ENCODE measurements around the gene TUT4. TPM values are rescaled to one million over a fixed set of nuclear protein-coding genes. Genes with fewer than 3 reads are reported as not detected.
"Not testable (repeated sequence)": the region's sequence is repeated elsewhere in the genome, so short reads cannot be mapped to it uniquely, and the experiment has no call there.

Gene TUT4
- total RNA-seq, 2 experiments from 2014 or later: 88.0 to 101 TPM

GRCh38 chr1:52590266-52590665 is 37.4 kb upstream of the TUT4 start:
- ChIA-PET POLR2A (no interaction called here), CTCF (interaction anchor here (0.6 kb wide), 1 partner anchor 469 kb away, joined by 3 read pairs; no protein-coding TSS in a partner anchor)
- no peaks in the 10 kb centered on the region for H3K36me3 Mint-ChIP-seq (ENCODE audit: low read depth)
- no peaks in the 10 kb centered on the region for H3K27me3 Mint-ChIP-seq
- no peaks in the 10 kb centered on the region for H3K9me3 Mint-ChIP-seq
- H3K27ac Mint-ChIP-seq: no peak overlapping the region
- H3K4me3 Mint-ChIP-seq: no peak overlapping the region
- no peak for DNase-seq
- no peaks in the 10 kb centered on the region for H3K4me1 Mint-ChIP-seq

DNA sequence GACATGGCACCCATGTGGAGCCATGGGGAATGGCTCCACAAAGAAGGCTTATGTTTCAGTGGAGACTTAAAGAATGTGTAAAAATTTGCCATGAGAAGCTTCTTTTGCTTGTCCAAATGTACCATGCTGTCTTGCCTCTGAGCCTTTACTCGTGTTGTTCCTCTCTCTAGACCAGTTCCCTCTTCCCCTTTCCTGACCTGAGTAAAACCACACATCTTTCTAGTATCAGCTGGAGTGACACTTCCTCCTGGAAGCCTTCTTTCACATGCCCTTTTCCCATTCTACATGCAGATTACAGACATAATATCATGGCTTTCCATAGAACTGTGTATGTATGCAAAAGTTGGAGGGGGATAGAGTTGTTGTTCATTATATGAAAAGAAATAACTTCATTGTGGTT is 35.6 kb upstream of the TUT4 start:
- no peak overlapping the region for H3K4me3 Mint-ChIP-seq
- POLR2A ChIA-PET: no interaction called here

GRCh38 chr1:52588027-52588426 is 35.1 kb upstream of the TUT4 start:
- Mint-ChIP-seq H3K27me3 (no peaks in the 10 kb centered on the region), H3K9me3 (no peaks in the 10 kb centered on the region), H3K4me3 (no peak overlapping the region), H3K36me3 (ENCODE audit: low read depth) (no peaks in the 10 kb centered on the region), H3K4me1 (no peaks in the 10 kb centered on the region), H3K27ac (no peak overlapping the region)
- CTCF ChIA-PET: no interaction called here
- DNase-seq: no peak
- POLR2A ChIA-PET: no interaction called here

More for the DNA sequence above, 35.6 kb upstream of the TUT4 start:
- H3K27me3 Mint-ChIP-seq: no peaks in the 10 kb centered on the region
- H3K4me1 Mint-ChIP-seq: no peaks in the 10 kb centered on the region
- H3K36me3 Mint-ChIP-seq (ENCODE audit: low read depth): no peaks in the 10 kb centered on the region
- no peak for DNase-seq
- H3K27ac Mint-ChIP-seq: no peak overlapping the region
- CTCF ChIA-PET: no interaction called here
- no peaks in the 10 kb centered on the region for H3K9me3 Mint-ChIP-seq

DNA sequence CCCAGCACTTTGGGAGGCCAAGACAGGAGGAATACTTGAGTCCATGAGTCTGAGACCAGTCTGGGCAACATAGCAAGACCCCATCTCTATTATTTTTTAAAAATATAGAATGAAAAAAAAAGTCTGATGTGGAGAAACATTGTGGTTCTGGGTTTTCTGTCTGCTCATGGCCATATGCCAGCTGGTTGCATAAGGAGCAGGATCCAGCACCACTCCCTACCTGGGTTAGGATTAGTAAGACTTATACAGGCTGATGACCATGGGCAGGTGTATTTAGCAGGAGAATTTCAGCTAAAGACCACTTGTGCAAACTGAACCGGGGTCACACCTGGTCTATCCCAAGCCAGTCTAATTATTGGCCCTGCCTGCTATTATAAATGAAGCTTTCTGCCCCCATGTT is 32.6 kb upstream of the TUT4 start:
- Mint-ChIP-seq H3K36me3 (ENCODE audit: low read depth) (no peaks in the 10 kb centered on the region), H3K4me3 (no peak overlapping the region), H3K9me3 (no peaks in the 10 kb centered on the region), H3K27ac (no peak overlapping the region), H3K27me3 (no peaks in the 10 kb centered on the region), H3K4me1 (no peaks in the 10 kb centered on the region)
- DNase-seq: no peak
- ChIA-PET POLR2A (no interaction called here), CTCF (interaction anchor here (0.6 to 1.0 kb wide), 2 partner anchors 14 to 21 kb away, joined by 3 read pairs; no protein-coding TSS in a partner anchor)

DNA sequence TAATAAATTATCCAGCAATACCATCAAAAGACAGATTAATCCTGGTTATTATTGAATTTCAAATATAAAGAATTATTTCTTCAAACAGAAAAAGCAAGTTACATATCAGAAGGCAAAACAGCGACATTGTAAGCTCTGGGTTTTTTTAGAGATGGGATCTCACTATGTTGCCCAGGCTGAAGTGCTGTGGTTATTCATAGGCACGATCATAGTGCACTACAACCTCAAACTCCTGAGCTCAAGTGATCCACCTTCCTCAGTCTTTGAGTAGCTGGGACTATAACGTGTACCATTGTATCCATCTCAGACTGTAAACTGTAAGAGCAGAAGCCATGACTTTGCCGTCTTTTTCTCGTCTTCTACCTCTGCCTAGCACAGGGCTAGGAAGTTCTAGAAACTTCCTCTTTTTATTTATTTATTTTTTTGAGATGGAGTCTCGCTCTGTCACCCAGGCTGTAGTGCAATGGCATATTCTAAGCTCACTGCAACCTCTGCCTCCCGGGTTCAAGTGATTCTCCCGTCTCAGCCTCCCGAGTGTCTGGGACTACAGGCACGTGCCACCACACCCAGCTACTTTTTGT is 29.3 kb upstream of the TUT4 start:
- DNase-seq: no peak
- POLR2A ChIA-PET: no interaction called here
- H3K36me3 Mint-ChIP-seq (ENCODE audit: low read depth): peaks cover 8% of the 10 kb centered on the region
- CTCF ChIA-PET: no interaction called here
- no peak overlapping the region for H3K27ac Mint-ChIP-seq
- no peaks in the 10 kb centered on the region for H3K27me3 Mint-ChIP-seq
- H3K4me1 Mint-ChIP-seq: peaks cover 12% of the 10 kb centered on the region
- H3K9me3 Mint-ChIP-seq: peaks cover 9% of the 10 kb centered on the region
- H3K4me3 Mint-ChIP-seq: no peak overlapping the region

GRCh38 chr1:52580283-52580682 is 27.4 kb upstream of the TUT4 start:
- H3K27me3 Mint-ChIP-seq: no peaks in the 10 kb centered on the region
- CTCF ChIA-PET: interaction anchor here (0.5 kb wide), 1 partner anchor 9 kb away, joined by 3 read pairs; no protein-coding TSS in a partner anchor
- no peak for DNase-seq
- H3K27ac Mint-ChIP-seq: no peak overlapping the region
- peaks cover 12% of the 10 kb centered on the region for H3K4me1 Mint-ChIP-seq
- H3K36me3 Mint-ChIP-seq (ENCODE audit: low read depth): peaks cover 8% of the 10 kb centered on the region
- no peak overlapping the region for H3K4me3 Mint-ChIP-seq
- POLR2A ChIA-PET: no interaction called here
- peaks cover 9% of the 10 kb centered on the region for H3K9me3 Mint-ChIP-seq

- Mint-ChIP-seq H3K27me3 (no peaks in the 10 kb centered on the region), H3K27ac (peak overlapping the region; percentile 1), H3K4me3 (no peak overlapping the region), H3K4me1 (peaks cover 14% of the 10 kb centered on the region), H3K36me3 (ENCODE audit: low read depth) (peaks cover 8% of the 10 kb centered on the region), H3K9me3 (peaks cover 9% of the 10 kb centered on the region)
- POLR2A ChIA-PET: no interaction called here
- DNase-seq: no peak
- CTCF ChIA-PET: interaction anchor here (0.6 to 1.2 kb wide), 3 partner anchors 27 to 375 kb away, joined by 3 to 5 read pairs (median 4); no protein-coding TSS in a partner anchor
Observed at GRCh38 chr1:52579415-52579814, 26.5 kb upstream of the TUT4 start.

DNA sequence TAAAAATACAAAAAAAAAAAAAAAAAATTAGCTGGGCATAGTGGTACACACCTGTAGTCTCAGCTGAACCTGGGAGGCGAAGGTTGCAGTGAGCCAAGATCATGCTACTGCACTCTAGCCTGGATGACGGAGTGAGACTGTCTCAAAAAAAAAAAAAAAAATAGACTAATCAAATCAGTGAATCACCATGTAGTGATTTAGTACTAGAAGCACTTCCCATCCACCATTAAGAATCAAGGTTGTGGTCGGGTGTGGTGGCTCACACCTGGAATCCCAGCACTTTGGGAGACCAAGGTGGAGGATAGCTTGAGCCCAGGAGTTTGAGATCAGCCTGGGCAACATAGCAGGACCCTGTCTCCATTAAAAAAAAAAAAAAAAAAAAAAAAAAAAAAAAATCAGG is 25.2 kb upstream of the TUT4 start:
- H3K27me3 Mint-ChIP-seq; POLR2A ChIA-PET; DNase-seq; H3K4me3 Mint-ChIP-seq; H3K36me3 Mint-ChIP-seq (ENCODE audit: low read depth); H3K27ac Mint-ChIP-seq; H3K9me3 Mint-ChIP-seq: not testable (repeated sequence)
- CTCF ChIA-PET: interaction anchor here (0.7 kb wide), 1 partner anchor 24 kb away, joined by 7 read pairs; no protein-coding TSS in a partner anchor
- peaks cover 16% of the 10 kb centered on the region for H3K4me1 Mint-ChIP-seq

- POLR2A ChIA-PET: no interaction called here
- Mint-ChIP-seq H3K36me3 (ENCODE audit: low read depth) (peaks cover 8% of the 10 kb centered on the region), H3K4me3 (no peak overlapping the region), H3K9me3 (peaks cover 9% of the 10 kb centered on the region), H3K4me1 (peaks cover 17% of the 10 kb centered on the region), H3K27me3 (no peaks in the 10 kb centered on the region), H3K27ac (no peak overlapping the region)
- no peak for DNase-seq
- CTCF ChIA-PET: interaction anchor here (1.0 kb wide), 2 partner anchors 10 to 39 kb away, joined by 3 read pairs; no protein-coding TSS in a partner anchor
Observed at GRCh38 chr1:52576074-52576473, 23.2 kb upstream of the TUT4 start.

GRCh38 chr1:52574594-52574993 is 21.7 kb upstream of the TUT4 start:
- Mint-ChIP-seq H3K4me1 (peaks cover 17% of the 10 kb centered on the region), H3K27me3 (no peaks in the 10 kb centered on the region)
- POLR2A ChIA-PET: no interaction called here

GRCh38 chr1:52572387-52572786 is 19.5 kb upstream of the TUT4 start:
- H3K27ac Mint-ChIP-seq: peak overlapping the region; percentile 38
- H3K27me3 Mint-ChIP-seq: peaks cover 2% of the 10 kb centered on the region
- H3K4me3 Mint-ChIP-seq: no peak overlapping the region
- H3K9me3 Mint-ChIP-seq: no peaks in the 10 kb centered on the region
- no peak for DNase-seq
- POLR2A ChIA-PET: no interaction called here
- peaks cover 16% of the 10 kb centered on the region for H3K4me1 Mint-ChIP-seq
- no peaks in the 10 kb centered on the region for H3K36me3 Mint-ChIP-seq (ENCODE audit: low read depth)
- CTCF ChIA-PET: no interaction called here

More at GRCh38 chr1:52574594-52574993, 21.7 kb upstream of the TUT4 start:
- Mint-ChIP-seq H3K4me3 (no peak overlapping the region), H3K9me3 (peaks cover 9% of the 10 kb centered on the region), H3K36me3 (ENCODE audit: low read depth) (peaks cover 8% of the 10 kb centered on the region), H3K27ac (no peak overlapping the region)
- DNase-seq: no peak
- CTCF ChIA-PET: interaction anchor here (1.9 kb wide), 1 partner anchor 21 kb away, joined by 5 read pairs; the partner anchor contains the start of gene TUT4

DNA sequence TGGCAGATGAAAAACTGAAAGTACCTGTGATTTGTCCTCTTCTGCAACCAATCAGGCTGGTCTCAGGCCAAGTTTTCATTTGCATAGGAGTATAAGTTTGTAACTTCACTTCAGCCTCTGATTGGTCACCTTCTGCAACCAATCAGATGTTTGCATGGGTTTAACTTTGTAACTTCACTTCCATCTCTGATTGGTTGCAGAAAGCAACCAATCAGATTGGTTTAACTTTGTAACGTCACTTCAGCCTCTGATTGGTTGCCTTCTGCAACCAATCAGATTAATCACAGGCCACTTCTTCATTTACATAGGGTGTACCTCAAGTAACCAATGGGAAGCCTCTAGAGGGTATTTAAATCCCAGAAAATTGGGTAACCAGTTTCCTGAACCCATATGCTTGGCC is 18.9 kb upstream of the TUT4 start:
- no peak overlapping the region for H3K4me3 Mint-ChIP-seq
- POLR2A ChIA-PET: no interaction called here
- peak; percentile 9 for DNase-seq
- peaks cover 2% of the 10 kb centered on the region for H3K27me3 Mint-ChIP-seq
- H3K4me1 Mint-ChIP-seq: peaks cover 16% of the 10 kb centered on the region
- no peak overlapping the region for H3K27ac Mint-ChIP-seq
- no peaks in the 10 kb centered on the region for H3K36me3 Mint-ChIP-seq (ENCODE audit: low read depth)
- CTCF ChIA-PET: no interaction called here
- no peaks in the 10 kb centered on the region for H3K9me3 Mint-ChIP-seq

DNA sequence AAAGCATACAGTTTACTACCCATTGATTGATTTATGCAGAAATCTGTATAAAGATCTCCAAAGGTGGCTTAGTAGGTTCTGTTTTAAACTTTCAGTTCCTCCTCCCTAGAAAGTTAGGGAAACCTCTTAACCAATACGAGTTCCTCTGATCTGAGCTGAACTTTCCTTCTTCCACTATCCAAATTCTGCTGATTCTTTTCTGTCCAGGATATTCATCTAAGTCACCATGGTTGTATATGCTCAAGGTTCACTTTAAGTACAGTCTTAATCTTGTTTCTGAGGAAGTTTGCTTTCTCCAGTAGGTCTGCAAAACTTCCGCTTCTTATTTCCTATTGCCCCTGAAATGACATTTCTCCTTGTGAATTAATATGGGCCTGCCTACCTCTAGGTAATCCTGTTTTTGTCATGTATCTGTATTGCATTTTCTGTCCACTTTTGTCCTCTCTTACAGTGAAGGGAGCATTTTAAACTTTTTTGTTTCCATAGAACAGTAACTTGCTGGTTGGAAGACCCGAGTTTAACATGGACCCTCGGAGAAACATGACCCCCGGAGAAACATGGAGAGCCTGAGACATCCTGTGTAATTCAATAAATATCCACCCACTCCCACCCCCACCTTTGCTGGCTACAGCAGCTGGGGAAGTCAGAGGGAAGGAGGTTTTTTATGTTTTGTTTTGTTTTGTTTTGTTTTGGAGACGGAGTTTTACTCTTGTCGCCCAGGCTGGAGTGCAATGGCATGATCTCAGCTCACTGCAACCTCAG is 16.7 kb upstream of the TUT4 start:
- CTCF ChIA-PET: interaction anchor here (0.6 to 0.8 kb wide), 2 partner anchors 21 to 177 kb away, joined by 3 read pairs; no protein-coding TSS in a partner anchor
- POLR2A ChIA-PET: interaction anchor here (0.7 kb wide), 1 partner anchor 352 kb away, joined by 3 read pairs; the partner anchor contains the start of gene ECHDC2
- peaks cover 16% of the 10 kb centered on the region for H3K4me1 Mint-ChIP-seq
- H3K27me3 Mint-ChIP-seq: peaks cover 2% of the 10 kb centered on the region
- H3K9me3 Mint-ChIP-seq: no peaks in the 10 kb centered on the region
- H3K36me3 Mint-ChIP-seq (ENCODE audit: low read depth): no peaks in the 10 kb centered on the region
- H3K4me3 Mint-ChIP-seq: no peak overlapping the region
- peak overlapping the region; percentile 16 for H3K27ac Mint-ChIP-seq
- DNase-seq: no peak
